ENCODE results near the gene SYT12. TPM values are rescaled to one million over a fixed set of nuclear protein-coding genes. Genes with fewer than 3 reads are reported as not detected.

The SYT12 gene
- total RNA-seq, 1 experiment from 2014 or later = 3.1 TPM

DNA sequence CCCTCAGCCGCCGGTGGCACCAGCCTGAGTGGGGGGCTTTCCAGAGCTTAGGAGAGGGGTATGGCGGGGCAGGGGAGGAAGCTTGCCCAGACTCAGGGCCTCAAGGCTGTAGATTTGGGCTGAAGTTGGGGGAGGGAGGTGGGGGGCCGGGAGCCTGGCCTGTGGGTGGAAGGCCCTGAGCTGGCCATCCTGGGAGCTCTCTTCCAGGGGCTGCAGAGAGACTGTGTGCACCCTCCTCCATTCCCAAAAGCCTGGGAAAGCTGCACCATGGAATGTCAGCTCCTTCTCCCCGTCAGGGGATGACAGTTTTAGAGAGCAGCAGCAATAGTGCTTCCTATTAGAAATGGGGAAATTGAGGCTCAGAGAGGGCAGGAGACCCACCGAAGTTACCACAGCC, 1.0 kb downstream of the SYT12 start:
- Histone ChIP-seq H3K27ac (ENCODE audit: low read depth, low read length, poor library complexity, severe bottlenecking) (no peak overlapping the region), H3K9me3 (ENCODE audit: low read depth, low read length, poor library complexity, severe bottlenecking) (no peaks in the 10 kb centered on the region), H3K4me3 (ENCODE audit: low read depth, low read length, poor library complexity, severe bottlenecking) (peak overlapping the region; percentile 54), H3K36me3 (ENCODE audit: insufficient read depth, low read length, poor library complexity, severe bottlenecking) (no peaks in the 10 kb centered on the region), H3K4me1 (ENCODE audit: insufficient read depth, low read length, poor library complexity, severe bottlenecking) (peaks cover 20% of the 10 kb centered on the region), H3K27me3 (replicated peaks; ENCODE audit: insufficient read depth, low read depth, low read length, poor library complexity) (no peaks in the 10 kb centered on the region)
- ChIA-PET CTCF (interaction anchor here (0.6 kb wide), 1 partner anchor 12 kb away, joined by 13 read pairs; no protein-coding TSS in a partner anchor), POLR2A (ENCODE audit: low non-redundant PET) (no interaction called here)
- no peak for DNase-seq (ENCODE audit: low spot score)
- intact Hi-C loops (cut with micrococcal nuclease; ENCODE audit: unreplicated experiment) = no loop called here
- TF ChIP-seq CTCF (conservative IDR thresholded peaks at IDR 0.05; ENCODE audit: low read depth, low read length) (no peak), EZH2 (IDR thresholded peaks at IDR 0.05; ENCODE audit: borderline replicate concordance, low read depth, low read length, poor library complexity, severe bottlenecking) (no peak)
- no TSS peak for BruUV-seq (replicated peaks)

DNA sequence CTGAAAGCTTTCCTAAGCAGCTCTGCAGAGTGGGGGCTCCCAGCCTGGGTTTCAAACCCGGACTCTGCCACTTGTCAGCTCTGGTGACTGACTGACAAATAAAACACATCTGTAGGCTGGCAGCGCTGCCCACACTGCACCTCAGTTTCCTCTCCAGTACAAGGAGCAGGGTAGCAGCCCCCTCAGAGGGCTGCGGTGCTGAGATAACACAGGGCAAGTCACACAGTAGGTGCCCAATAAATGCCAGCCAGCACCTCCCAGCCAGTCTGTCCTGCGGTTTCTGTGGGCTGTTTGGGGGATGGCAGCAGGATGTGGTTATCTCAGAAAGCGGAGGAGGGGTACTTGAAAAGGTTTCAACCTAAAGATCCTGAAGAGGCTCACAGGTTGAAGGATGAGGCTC, 1.5 kb downstream of the SYT12 start:
- no peak overlapping the region for H3K27ac ChIP-seq (ENCODE audit: low read depth, low read length, poor library complexity, severe bottlenecking)
- H3K4me3 ChIP-seq (ENCODE audit: low read depth, low read length, poor library complexity, severe bottlenecking) = peak overlapping the region; percentile 54
- no peak for DNase-seq (ENCODE audit: low spot score)
- no peaks in the 10 kb centered on the region for H3K9me3 ChIP-seq (ENCODE audit: low read depth, low read length, poor library complexity, severe bottlenecking)
- TF ChIP-seq CTCF (conservative IDR thresholded peaks at IDR 0.05; ENCODE audit: low read depth, low read length) = no peak
- intact Hi-C loops (cut with micrococcal nuclease; ENCODE audit: unreplicated experiment) = no loop called here
- no peaks in the 10 kb centered on the region for H3K36me3 ChIP-seq (ENCODE audit: insufficient read depth, low read length, poor library complexity, severe bottlenecking)
- H3K27me3 ChIP-seq (replicated peaks; ENCODE audit: insufficient read depth, low read depth, low read length, poor library complexity) = no peaks in the 10 kb centered on the region
- POLR2A ChIA-PET (ENCODE audit: low non-redundant PET) = no interaction called here
- H3K4me1 ChIP-seq (ENCODE audit: insufficient read depth, low read length, poor library complexity, severe bottlenecking) = peaks cover 20% of the 10 kb centered on the region
- no TSS peak for BruUV-seq (replicated peaks)
- CTCF ChIA-PET = no interaction called here

DNA sequence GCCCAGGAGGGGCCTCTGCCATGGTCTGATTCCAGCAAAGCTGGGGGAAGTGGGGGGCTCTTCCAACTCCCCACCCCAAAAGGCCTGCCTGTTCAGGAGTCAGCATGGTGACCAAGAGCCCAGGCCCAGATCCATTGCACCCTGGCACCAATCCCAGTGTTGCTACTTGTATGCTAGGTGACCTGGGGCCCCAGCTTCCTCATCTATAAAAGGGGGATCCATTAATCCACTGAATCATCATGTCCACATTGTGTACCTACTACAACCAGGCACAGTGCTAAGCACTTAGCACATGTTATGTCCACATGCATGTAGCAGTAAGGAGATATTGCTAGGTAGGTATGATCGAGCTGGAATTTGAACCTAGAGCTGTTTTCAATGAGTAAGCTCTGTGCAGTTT, 2.0 kb downstream of the SYT12 start:
- ChIA-PET POLR2A (ENCODE audit: low non-redundant PET) (no interaction called here), CTCF (no interaction called here)
- H3K36me3 ChIP-seq (ENCODE audit: insufficient read depth, low read length, poor library complexity, severe bottlenecking) = no peaks in the 10 kb centered on the region
- intact Hi-C loops (cut with micrococcal nuclease; ENCODE audit: unreplicated experiment) = no loop called here
- no peak overlapping the region for H3K4me3 ChIP-seq (ENCODE audit: low read depth, low read length, poor library complexity, severe bottlenecking)
- peaks cover 20% of the 10 kb centered on the region for H3K4me1 ChIP-seq (ENCODE audit: insufficient read depth, low read length, poor library complexity, severe bottlenecking)
- TF ChIP-seq EZH2 (IDR thresholded peaks at IDR 0.05; ENCODE audit: borderline replicate concordance, low read depth, low read length, poor library complexity, severe bottlenecking) = no peak
- TF ChIP-seq CTCF (conservative IDR thresholded peaks at IDR 0.05; ENCODE audit: low read depth, low read length) = no peak
- H3K27ac ChIP-seq (ENCODE audit: low read depth, low read length, poor library complexity, severe bottlenecking) = no peak overlapping the region
- DNase-seq (ENCODE audit: low spot score) = no peak
- H3K9me3 ChIP-seq (ENCODE audit: low read depth, low read length, poor library complexity, severe bottlenecking) = no peaks in the 10 kb centered on the region
- no TSS peak for BruUV-seq (replicated peaks)
- H3K27me3 ChIP-seq (replicated peaks; ENCODE audit: insufficient read depth, low read depth, low read length, poor library complexity) = no peaks in the 10 kb centered on the region
